ENCODE results near the gene TJAP1. TPM values are rescaled to one million over a fixed set of nuclear protein-coding genes. Genes with fewer than 3 reads are reported as not detected.
"Not testable (repeated sequence)": the region's sequence is repeated elsewhere in the genome, so short reads cannot be mapped to it uniquely, and the experiment has no call there.

Gene TJAP1
- total RNA-seq, 1 donor from 2014 or later: 52.1 TPM

GRCh38 chr6:43495409-43495941 is 18.1 kb downstream of the TJAP1 start:
- no peak for DNase-seq (ENCODE audit: low read depth, low spot score)
- Mint-ChIP-seq H3K27ac (ENCODE audit: unreplicated experiment) (peak overlapping the region; percentile 35), H3K36me3 (ENCODE audit: low read depth) (no peaks in the 10 kb centered on the region), H3K4me1 (peaks cover 16% of the 10 kb centered on the region), H3K4me3 (no peak overlapping the region), H3K27me3 (ENCODE audit: low read depth) (no peaks in the 10 kb centered on the region), H3K9me3 (no peaks in the 10 kb centered on the region)
- TF ChIP-seq CTCF (conservative IDR thresholded peaks at IDR 0.05): no peak

- Mint-ChIP-seq H3K27me3 (ENCODE audit: low read depth) (no peaks in the 10 kb centered on the region), H3K4me3 (no peak overlapping the region), H3K36me3 (ENCODE audit: low read depth) (no peaks in the 10 kb centered on the region), H3K9me3 (no peaks in the 10 kb centered on the region), H3K27ac (ENCODE audit: unreplicated experiment) (no peak overlapping the region), H3K4me1 (peaks cover 16% of the 10 kb centered on the region)
- peak; percentile 59 for TF ChIP-seq CTCF (conservative IDR thresholded peaks at IDR 0.05)
- no peak for DNase-seq (ENCODE audit: low read depth, low spot score)
These were observed 19.2 kb downstream of the TJAP1 start for GRCh38 chr6:43496370-43497128.

- H3K27ac Mint-ChIP-seq (ENCODE audit: unreplicated experiment): no peak overlapping the region
- H3K9me3 Mint-ChIP-seq: no peaks in the 10 kb centered on the region
- no peak for TF ChIP-seq CTCF (conservative IDR thresholded peaks at IDR 0.05)
- peaks cover 16% of the 10 kb centered on the region for H3K4me1 Mint-ChIP-seq
- DNase-seq (ENCODE audit: low read depth, low spot score): no peak
- peaks cover 4% of the 10 kb centered on the region for H3K36me3 Mint-ChIP-seq (ENCODE audit: low read depth)
- H3K4me3 Mint-ChIP-seq: no peak overlapping the region
- H3K27me3 Mint-ChIP-seq (ENCODE audit: low read depth): no peaks in the 10 kb centered on the region
These were observed 19.7 kb downstream of the TJAP1 start for GRCh38 chr6:43497129-43497396.

- peaks cover 13% of the 10 kb centered on the region for H3K4me1 Mint-ChIP-seq
- DNase-seq (ENCODE audit: low read depth, low spot score): no peak
- H3K36me3 Mint-ChIP-seq (ENCODE audit: low read depth): peaks cover 5% of the 10 kb centered on the region
- no peaks in the 10 kb centered on the region for H3K27me3 Mint-ChIP-seq (ENCODE audit: low read depth)
- no peaks in the 10 kb centered on the region for H3K9me3 Mint-ChIP-seq
- H3K27ac Mint-ChIP-seq (ENCODE audit: unreplicated experiment): no peak overlapping the region
- TF ChIP-seq CTCF (conservative IDR thresholded peaks at IDR 0.05): no peak
- no peak overlapping the region for H3K4me3 Mint-ChIP-seq
These were observed 20.3 kb downstream of the TJAP1 start for GRCh38 chr6:43497689-43498088.

GRCh38 chr6:43498291-43498690 is 20.9 kb downstream of the TJAP1 start:
- not testable (repeated sequence) for H3K27ac Mint-ChIP-seq (ENCODE audit: unreplicated experiment); H3K27me3 Mint-ChIP-seq (ENCODE audit: low read depth); H3K4me3 Mint-ChIP-seq; H3K36me3 Mint-ChIP-seq (ENCODE audit: low read depth); DNase-seq (ENCODE audit: low read depth, low spot score); H3K9me3 Mint-ChIP-seq
- peaks cover 13% of the 10 kb centered on the region for H3K4me1 Mint-ChIP-seq

- Mint-ChIP-seq H3K4me1 (peaks cover 8% of the 10 kb centered on the region), H3K36me3 (ENCODE audit: low read depth) (peaks cover 7% of the 10 kb centered on the region), H3K27ac (ENCODE audit: unreplicated experiment) (peak overlapping the region; percentile 57), H3K4me3 (no peak overlapping the region), H3K9me3 (no peaks in the 10 kb centered on the region), H3K27me3 (ENCODE audit: low read depth) (no peaks in the 10 kb centered on the region)
- no peak for TF ChIP-seq CTCF (conservative IDR thresholded peaks at IDR 0.05)
- DNase-seq (ENCODE audit: low read depth, low spot score): no peak
These were observed 21.9 kb downstream of the TJAP1 start for GRCh38 chr6:43499028-43499815.

Measured in neural crest cell (in vitro differentiated cells).